ENCODE measurements around the gene PRPH2. TPM values are rescaled to one million over a fixed set of nuclear protein-coding genes. Genes with fewer than 3 reads are reported as not detected.

The PRPH2 gene
- polyA plus RNA-seq, 1 donor, result 1.5 TPM

GRCh38 chr6:42720739-42721138 is 1.7 kb downstream of the PRPH2 start:
- 50% methylated on average over 4 of the region's 8 CpGs for WGBS (ENCODE audit: insufficient coverage, low lambda C conversion rate)
- no peak for DNase-seq
- Histone ChIP-seq H3K36me3 (ENCODE audit: control insufficient read depth, insufficient read depth, low read length) (no peaks in the 10 kb centered on the region), H3K4me3 (ENCODE audit: low read length) (no peak overlapping the region), H3K4me1 (ENCODE audit: control insufficient read depth, insufficient read depth, low read length) (no peaks in the 10 kb centered on the region), H3K9me3 (ENCODE audit: control insufficient read depth, low read depth, low read length) (no peaks in the 10 kb centered on the region), H3K27me3 (ENCODE audit: control insufficient read depth, insufficient read depth, low read length) (no peaks in the 10 kb centered on the region), H3K27ac (ENCODE audit: low read length) (no peak overlapping the region)

- WGBS (ENCODE audit: insufficient coverage, low lambda C conversion rate), result no CpG with 5 or more reads among the region's 4 CpGs
- no peak overlapping the region for H3K27ac ChIP-seq (ENCODE audit: low read length)
- H3K36me3 ChIP-seq (ENCODE audit: control insufficient read depth, insufficient read depth, low read length), result no peaks in the 10 kb centered on the region
- no peaks in the 10 kb centered on the region for H3K4me1 ChIP-seq (ENCODE audit: control insufficient read depth, insufficient read depth, low read length)
- DNase-seq, result no peak
- peaks cover 4% of the 10 kb centered on the region for H3K27me3 ChIP-seq (ENCODE audit: control insufficient read depth, insufficient read depth, low read length)
- peaks cover 7% of the 10 kb centered on the region for H3K9me3 ChIP-seq (ENCODE audit: control insufficient read depth, low read depth, low read length)
- H3K4me3 ChIP-seq (ENCODE audit: low read length), result no peak overlapping the region
Observed at GRCh38 chr6:42715871-42716270, 6.5 kb downstream of the PRPH2 start.

GRCh38 chr6:42714098-42714761 is 8.2 kb downstream of the PRPH2 start:
- H3K4me1 ChIP-seq (ENCODE audit: control insufficient read depth, insufficient read depth, low read length), result no peaks in the 10 kb centered on the region
- 76% methylated on average over 3 of the region's 4 CpGs for WGBS (ENCODE audit: insufficient coverage, low lambda C conversion rate)
- H3K9me3 ChIP-seq (ENCODE audit: control insufficient read depth, low read depth, low read length), result peaks cover 7% of the 10 kb centered on the region
- H3K4me3 ChIP-seq (ENCODE audit: low read length), result no peak overlapping the region
- no peak overlapping the region for H3K27ac ChIP-seq (ENCODE audit: low read length)
- no peaks in the 10 kb centered on the region for H3K36me3 ChIP-seq (ENCODE audit: control insufficient read depth, insufficient read depth, low read length)
- peaks cover 4% of the 10 kb centered on the region for H3K27me3 ChIP-seq (ENCODE audit: control insufficient read depth, insufficient read depth, low read length)
- DNase-seq, result no peak

- no CpG with 5 or more reads among the region's 5 CpGs for WGBS (ENCODE audit: insufficient coverage, low lambda C conversion rate)
- H3K27ac ChIP-seq (ENCODE audit: low read length), result no peak overlapping the region
Observed at GRCh38 chr6:42711930-42712329, 10.5 kb downstream of the PRPH2 start.

GRCh38 chr6:42710316-42710715 is 12.1 kb downstream of the PRPH2 start:
- H3K27me3 ChIP-seq (ENCODE audit: control insufficient read depth, insufficient read depth, low read length), result peaks cover 4% of the 10 kb centered on the region
- no peak overlapping the region for H3K4me3 ChIP-seq (ENCODE audit: low read length)
- peaks cover 7% of the 10 kb centered on the region for H3K9me3 ChIP-seq (ENCODE audit: control insufficient read depth, low read depth, low read length)
- no peak overlapping the region for H3K27ac ChIP-seq (ENCODE audit: low read length)
- WGBS (ENCODE audit: insufficient coverage, low lambda C conversion rate), result no CpG with 5 or more reads among the region's 9 CpGs
- peak in 1 of 2 donors; percentile 14 for DNase-seq
- H3K36me3 ChIP-seq (ENCODE audit: control insufficient read depth, insufficient read depth, low read length), result no peaks in the 10 kb centered on the region
- no peaks in the 10 kb centered on the region for H3K4me1 ChIP-seq (ENCODE audit: control insufficient read depth, insufficient read depth, low read length)

More at GRCh38 chr6:42711930-42712329, 10.5 kb downstream of the PRPH2 start:
- H3K36me3 ChIP-seq (ENCODE audit: control insufficient read depth, insufficient read depth, low read length), result no peaks in the 10 kb centered on the region
- no peaks in the 10 kb centered on the region for H3K4me1 ChIP-seq (ENCODE audit: control insufficient read depth, insufficient read depth, low read length)
- no peak for DNase-seq
- H3K9me3 ChIP-seq (ENCODE audit: control insufficient read depth, low read depth, low read length), result peaks cover 7% of the 10 kb centered on the region
- H3K27me3 ChIP-seq (ENCODE audit: control insufficient read depth, insufficient read depth, low read length), result peaks cover 4% of the 10 kb centered on the region
- no peak overlapping the region for H3K4me3 ChIP-seq (ENCODE audit: low read length)

- H3K36me3 ChIP-seq (ENCODE audit: control insufficient read depth, insufficient read depth, low read length), result no peaks in the 10 kb centered on the region
- H3K4me3 ChIP-seq (ENCODE audit: low read length), result no peak overlapping the region
- no CpG with 5 or more reads among the region's 6 CpGs for WGBS (ENCODE audit: insufficient coverage, low lambda C conversion rate)
- H3K27me3 ChIP-seq (ENCODE audit: control insufficient read depth, insufficient read depth, low read length), result peaks cover 4% of the 10 kb centered on the region
- no peaks in the 10 kb centered on the region for H3K4me1 ChIP-seq (ENCODE audit: control insufficient read depth, insufficient read depth, low read length)
- no peak for DNase-seq
- no peak overlapping the region for H3K27ac ChIP-seq (ENCODE audit: low read length)
- peaks cover 7% of the 10 kb centered on the region for H3K9me3 ChIP-seq (ENCODE audit: control insufficient read depth, low read depth, low read length)
Observed at GRCh38 chr6:42709871-42710270, 12.5 kb downstream of the PRPH2 start.

- no peak overlapping the region for H3K27ac ChIP-seq (ENCODE audit: low read length)
- H3K4me1 ChIP-seq (ENCODE audit: control insufficient read depth, insufficient read depth, low read length), result peaks cover 3% of the 10 kb centered on the region
- no CpG with 5 or more reads among the region's 11 CpGs for WGBS (ENCODE audit: insufficient coverage, low lambda C conversion rate)
- no peak for DNase-seq
- no peak overlapping the region for H3K4me3 ChIP-seq (ENCODE audit: low read length)
- no peaks in the 10 kb centered on the region for H3K36me3 ChIP-seq (ENCODE audit: control insufficient read depth, insufficient read depth, low read length)
- peaks cover 4% of the 10 kb centered on the region for H3K27me3 ChIP-seq (ENCODE audit: control insufficient read depth, insufficient read depth, low read length)
- peaks cover 7% of the 10 kb centered on the region for H3K9me3 ChIP-seq (ENCODE audit: control insufficient read depth, low read depth, low read length)
Observed at GRCh38 chr6:42708096-42708495, 14.3 kb downstream of the PRPH2 start.

GRCh38 chr6:42707595-42707994 is 14.8 kb downstream of the PRPH2 start:
- Histone ChIP-seq H3K4me1 (ENCODE audit: control insufficient read depth, insufficient read depth, low read length) (peaks cover 3% of the 10 kb centered on the region), H3K27me3 (ENCODE audit: control insufficient read depth, insufficient read depth, low read length) (peaks cover 4% of the 10 kb centered on the region), H3K9me3 (ENCODE audit: control insufficient read depth, low read depth, low read length) (peaks cover 7% of the 10 kb centered on the region), H3K4me3 (ENCODE audit: low read length) (no peak overlapping the region), H3K27ac (ENCODE audit: low read length) (no peak overlapping the region), H3K36me3 (ENCODE audit: control insufficient read depth, insufficient read depth, low read length) (no peaks in the 10 kb centered on the region)
- no peak for DNase-seq
- WGBS (ENCODE audit: insufficient coverage, low lambda C conversion rate), result 100% methylated on average over 1 of the region's 7 CpGs

- DNase-seq, result no peak
- peaks cover 3% of the 10 kb centered on the region for H3K4me1 ChIP-seq (ENCODE audit: control insufficient read depth, insufficient read depth, low read length)
- H3K27me3 ChIP-seq (ENCODE audit: control insufficient read depth, insufficient read depth, low read length), result no peaks in the 10 kb centered on the region
- H3K36me3 ChIP-seq (ENCODE audit: control insufficient read depth, insufficient read depth, low read length), result no peaks in the 10 kb centered on the region
- H3K4me3 ChIP-seq (ENCODE audit: low read length), result no peak overlapping the region
- H3K27ac ChIP-seq (ENCODE audit: low read length), result no peak overlapping the region
- H3K9me3 ChIP-seq (ENCODE audit: control insufficient read depth, low read depth, low read length), result no peaks in the 10 kb centered on the region
- no CpG with 5 or more reads among the region's 4 CpGs for WGBS (ENCODE audit: insufficient coverage, low lambda C conversion rate)
Observed at GRCh38 chr6:42704937-42705374, 17.4 kb downstream of the PRPH2 start.

GRCh38 chr6:42704251-42704936 is 18.0 kb downstream of the PRPH2 start:
- Histone ChIP-seq H3K36me3 (ENCODE audit: control insufficient read depth, insufficient read depth, low read length) (no peaks in the 10 kb centered on the region), H3K4me1 (ENCODE audit: control insufficient read depth, insufficient read depth, low read length) (peaks cover 3% of the 10 kb centered on the region), H3K9me3 (ENCODE audit: control insufficient read depth, low read depth, low read length) (no peaks in the 10 kb centered on the region), H3K4me3 (ENCODE audit: low read length) (peak overlapping the region; percentile 33), H3K27me3 (ENCODE audit: control insufficient read depth, insufficient read depth, low read length) (no peaks in the 10 kb centered on the region), H3K27ac (ENCODE audit: low read length) (no peak overlapping the region)
- DNase-seq, result no peak
- WGBS (ENCODE audit: insufficient coverage, low lambda C conversion rate), result no CpG with 5 or more reads among the region's 24 CpGs
